Gastroesophageal sphincter (tissue), 3 donors: ENCODE results near the gene NEDD4L.

Experiments
- EP300 ChIP-seq: sonication (generic); formaldehyde crosslinking; IDR thresholded peaks from one replicate; pipeline ENCODE4 v1.6.1; 2017; ENCODE audit warnings: antibody characterized with exemption, mild to moderate bottlenecking
- POLR2A ChIP-seq, 2 donors: fragments of 450-650 bp; IDR thresholded peaks; one replicate each; pipeline ENCODE4 v1.6.1; 2017; ENCODE audit warnings: antibody characterized with exemption in 2 of 2, mild to moderate bottlenecking in 2 of 2, moderate library complexity in 1 of 2
- POLR2AphosphoS5 ChIP-seq: sonication (generic); formaldehyde crosslinking; IDR thresholded peaks from one replicate; pipeline ENCODE4 v1.6.1; 2017; ENCODE audit warnings: antibody characterized with exemption
- TF ChIP-seq, protein P1 (sequence below), 4 experiments: fragments of 200-600 bp in 2 of 4; fragments of 450-650 bp in 2 of 4; sonication (generic) in 1 of 4; IDR thresholded peaks; one replicate each; pipeline ENCODE4 v1.5.1; 2017 to 2019; ENCODE audit warnings: antibody characterized with exemption in 4 of 4, mild to moderate bottlenecking in 2 of 4, moderate library complexity in 2 of 4

- TF ChIP-seq, protein P1, sequence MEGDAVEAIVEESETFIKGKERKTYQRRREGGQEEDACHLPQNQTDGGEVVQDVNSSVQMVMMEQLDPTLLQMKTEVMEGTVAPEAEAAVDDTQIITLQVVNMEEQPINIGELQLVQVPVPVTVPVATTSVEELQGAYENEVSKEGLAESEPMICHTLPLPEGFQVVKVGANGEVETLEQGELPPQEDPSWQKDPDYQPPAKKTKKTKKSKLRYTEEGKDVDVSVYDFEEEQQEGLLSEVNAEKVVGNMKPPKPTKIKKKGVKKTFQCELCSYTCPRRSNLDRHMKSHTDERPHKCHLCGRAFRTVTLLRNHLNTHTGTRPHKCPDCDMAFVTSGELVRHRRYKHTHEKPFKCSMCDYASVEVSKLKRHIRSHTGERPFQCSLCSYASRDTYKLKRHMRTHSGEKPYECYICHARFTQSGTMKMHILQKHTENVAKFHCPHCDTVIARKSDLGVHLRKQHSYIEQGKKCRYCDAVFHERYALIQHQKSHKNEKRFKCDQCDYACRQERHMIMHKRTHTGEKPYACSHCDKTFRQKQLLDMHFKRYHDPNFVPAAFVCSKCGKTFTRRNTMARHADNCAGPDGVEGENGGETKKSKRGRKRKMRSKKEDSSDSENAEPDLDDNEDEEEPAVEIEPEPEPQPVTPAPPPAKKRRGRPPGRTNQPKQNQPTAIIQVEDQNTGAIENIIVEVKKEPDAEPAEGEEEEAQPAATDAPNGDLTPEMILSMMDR (IDR thresholded peaks at IDR 0.05): no peak
- TF ChIP-seq EP300: no peak
- TF ChIP-seq POLR2A (IDR thresholded peaks at IDR 0.05): no peak
- no peak for TF ChIP-seq POLR2AphosphoS5
These were observed 123.0 kb downstream of the NEDD4L start for GRCh38 chr18:58167073-58167472.
